ENCODE data around the gene PCBD2. TPM values are rescaled to one million over a fixed set of nuclear protein-coding genes. Genes with fewer than 3 reads are reported as not detected.

The PCBD2 gene
- total RNA-seq, 4 donors from 2014 or later: 8.0 to 12.8 (median 8.8) TPM

- intact Hi-C loops (cut with DNase I): no loop called here
- peaks cover 9 to 20% (median 15%) of the 10 kb centered on the region in 3 donors for H3K4me1 ChIP-seq
- H3K4me3 ChIP-seq: no peak overlapping the region
- H3K27ac ChIP-seq: no peak overlapping the region
- H3K27me3 ChIP-seq: no peaks in the 10 kb centered on the region
- TF ChIP-seq CTCF (IDR thresholded peaks at IDR 0.05): no peak
- no peak for TF ChIP-seq POLR2A (IDR thresholded peaks at IDR 0.05)
- H3K9me3 ChIP-seq: no peaks in the 10 kb centered on the region
- peaks cover 0 to 6% (median 0%) of the 10 kb centered on the region in 3 donors for H3K36me3 ChIP-seq
- DNase-seq: no peak
- WGBS, 2 donors: 83 to 98% methylated on average over 6 to 8 of the region's 13 CpGs
Measured at GRCh38 chr5:135008981-135009735, 104.2 kb downstream of the PCBD2 start.

GRCh38 chr5:135009736-135010501 is 105.0 kb downstream of the PCBD2 start:
- H3K4me1 ChIP-seq: peaks cover 17 to 28% (median 22%) of the 10 kb centered on the region in 3 donors
- 70 to 88% methylated on average over 4 to 8 of the region's 11 CpGs for WGBS, 2 donors
- H3K4me3 ChIP-seq: no peak overlapping the region
- no peak overlapping the region for H3K27ac ChIP-seq
- no peaks in the 10 kb centered on the region for H3K27me3 ChIP-seq
- intact Hi-C loops (cut with DNase I): no loop called here
- no peak for DNase-seq
- H3K36me3 ChIP-seq: peaks cover 0 to 6% (median 0%) of the 10 kb centered on the region in 3 donors
- no peak for TF ChIP-seq CTCF (IDR thresholded peaks at IDR 0.05)
- TF ChIP-seq POLR2A (IDR thresholded peaks at IDR 0.05): no peak
- H3K9me3 ChIP-seq: no peaks in the 10 kb centered on the region

- Histone ChIP-seq H3K27me3 (no peaks in the 10 kb centered on the region), H3K9me3 (no peaks in the 10 kb centered on the region), H3K4me1 (peaks cover 17 to 36% (median 28%) of the 10 kb centered on the region in 3 donors), H3K4me3 (no peak overlapping the region), H3K36me3 (peaks cover 0 to 6% (median 0%) of the 10 kb centered on the region in 3 donors), H3K27ac (no peak overlapping the region)
- 81 to 83% methylated on average over 2 to 3 of the region's 3 CpGs for WGBS, 2 donors
- intact Hi-C loops (cut with DNase I): no loop called here
- no peak for TF ChIP-seq CTCF (IDR thresholded peaks at IDR 0.05)
- TF ChIP-seq POLR2A (IDR thresholded peaks at IDR 0.05): no peak
- no peak for DNase-seq
Measured at GRCh38 chr5:135010502-135011354, 105.8 kb downstream of the PCBD2 start.

- 92 to 100% methylated on average over 1 to 2 of the region's 4 CpGs for WGBS, 2 donors
- intact Hi-C loops (cut with DNase I): no loop called here
- Histone ChIP-seq H3K27me3 (no peaks in the 10 kb centered on the region), H3K4me1 (peaks cover 20 to 42% (median 29%) of the 10 kb centered on the region in 3 donors), H3K9me3 (no peaks in the 10 kb centered on the region), H3K27ac (no peak overlapping the region), H3K4me3 (no peak overlapping the region), H3K36me3 (peaks cover 0 to 6% (median 0%) of the 10 kb centered on the region in 3 donors)
- no peak for TF ChIP-seq POLR2A (IDR thresholded peaks at IDR 0.05)
- DNase-seq: no peak
Measured at GRCh38 chr5:135011355-135012032, 106.6 kb downstream of the PCBD2 start.

GRCh38 chr5:135012033-135012588 is 107.2 kb downstream of the PCBD2 start:
- 100% methylated on average over 1 of the region's 2 CpGs; no CpG with 5 or more reads in 1 of the 2 donors for WGBS, 2 donors
- intact Hi-C loops (cut with DNase I): no loop called here
- Histone ChIP-seq H3K27ac (no peak overlapping the region), H3K4me3 (no peak overlapping the region), H3K9me3 (no peaks in the 10 kb centered on the region), H3K27me3 (no peaks in the 10 kb centered on the region), H3K4me1 (peaks cover 26 to 48% (median 35%) of the 10 kb centered on the region in 3 donors), H3K36me3 (peaks cover 0 to 6% (median 0%) of the 10 kb centered on the region in 3 donors)
- DNase-seq: no peak
- TF ChIP-seq CTCF (IDR thresholded peaks at IDR 0.05): no peak
- no peak for TF ChIP-seq POLR2A (IDR thresholded peaks at IDR 0.05)

Data from esophagus squamous epithelium (tissue), 5 donors.